Transverse colon (tissue), 3 donors: ENCODE data around the gene ALKBH3.

Experiments
- CTCF ChIP-seq, 5 experiments: fragments of 200-600 bp in 3 of 5; fragments of 450-650 bp in 2 of 5; sonication (generic) in 3 of 5; IDR thresholded peaks; 1 replicate in 2 of 5; 2 replicates in 3 of 5; pipeline ENCODE4 v1.5.1; 2016 to 2017; ENCODE audit warnings: antibody characterized with exemption in 5 of 5, inconsistent platforms in 3 of 5, mild to moderate bottlenecking in 2 of 5, moderate library complexity in 1 of 5
- POLR2A ChIP-seq: fragments of 450-650 bp; IDR thresholded peaks from one replicate; pipeline ENCODE4 v1.6.1; 2016; ENCODE audit warnings: antibody characterized with exemption, mild to moderate bottlenecking, moderate library complexity

DNA sequence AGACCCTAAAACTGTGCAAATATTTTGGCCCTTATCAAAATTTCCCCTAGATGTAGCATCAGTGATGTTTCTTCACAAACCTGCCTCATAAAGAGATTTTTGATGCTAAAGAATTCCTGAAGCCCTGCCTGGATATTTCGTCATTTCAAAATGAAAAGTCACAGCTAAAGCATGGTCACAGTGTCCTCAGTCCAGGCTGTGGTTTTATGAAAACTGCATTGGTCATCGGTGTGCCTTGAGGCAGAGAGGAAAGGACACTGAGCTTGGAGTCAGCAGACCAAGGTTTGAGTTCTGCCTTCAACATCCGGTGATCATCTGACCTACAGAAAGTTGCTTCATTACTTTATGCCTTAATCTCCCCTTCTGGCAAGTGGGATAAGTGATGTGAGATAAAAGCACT lies 34.8 kb upstream of the ALKBH3 start:
- no peak for TF ChIP-seq CTCF (IDR thresholded peaks at IDR 0.05)
- no peak for TF ChIP-seq POLR2A
